GM19467 (cell line): ENCODE data around the gene CLECL1.
"Not testable (repeated sequence)": the region's sequence is repeated elsewhere in the genome, so short reads cannot be mapped to it uniquely, and the experiment has no call there.

Experiments
- ATAC-seq: cut with Tn5 transposase; IDR thresholded peaks from one replicate; pipeline ENCODE4 v1.9.1; 2021; ENCODE audit warnings: mild to moderate bottlenecking, moderate library complexity; ENCODE audit not compliant: unreplicated experiment

CLECL1 gene

DNA sequence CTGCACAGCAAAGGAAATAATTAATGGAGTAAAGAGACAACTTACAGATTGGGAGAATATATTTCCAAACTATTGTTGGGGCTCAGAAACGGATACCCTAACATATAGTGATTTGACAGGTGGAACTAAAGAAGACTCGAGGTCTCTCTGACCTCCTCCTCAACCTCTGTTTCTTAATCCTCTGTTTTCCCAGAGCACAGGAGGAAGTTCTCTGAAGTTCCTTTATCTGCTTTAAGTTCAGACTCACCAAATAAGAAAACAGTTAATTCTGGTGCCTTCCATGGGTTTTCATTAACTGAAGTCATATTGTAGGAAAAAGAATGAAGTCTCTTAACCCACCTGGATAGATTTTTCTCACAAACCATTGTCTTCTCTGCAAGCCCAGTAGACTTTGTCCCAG lies 34.2 kb downstream of the CLECL1 start:
- no peak for ATAC-seq

DNA sequence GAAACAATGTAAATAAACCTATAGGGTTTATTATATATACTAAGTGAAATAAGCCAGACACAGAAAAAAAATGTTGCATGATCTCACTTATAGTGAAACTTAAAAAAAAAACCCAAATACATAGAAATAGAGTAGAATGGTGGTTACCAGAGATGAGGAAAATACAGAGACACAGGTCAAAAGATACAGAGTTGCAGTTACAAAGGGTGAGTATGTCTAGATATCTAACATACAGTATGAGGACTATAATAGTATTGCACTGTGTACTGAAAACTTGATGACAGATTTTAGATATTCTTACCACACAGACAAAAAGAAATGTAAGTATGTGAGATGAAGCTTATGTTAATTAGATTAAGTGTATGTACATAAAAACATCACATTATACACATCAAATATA lies 35.3 kb downstream of the CLECL1 start:
- no peak for ATAC-seq

DNA sequence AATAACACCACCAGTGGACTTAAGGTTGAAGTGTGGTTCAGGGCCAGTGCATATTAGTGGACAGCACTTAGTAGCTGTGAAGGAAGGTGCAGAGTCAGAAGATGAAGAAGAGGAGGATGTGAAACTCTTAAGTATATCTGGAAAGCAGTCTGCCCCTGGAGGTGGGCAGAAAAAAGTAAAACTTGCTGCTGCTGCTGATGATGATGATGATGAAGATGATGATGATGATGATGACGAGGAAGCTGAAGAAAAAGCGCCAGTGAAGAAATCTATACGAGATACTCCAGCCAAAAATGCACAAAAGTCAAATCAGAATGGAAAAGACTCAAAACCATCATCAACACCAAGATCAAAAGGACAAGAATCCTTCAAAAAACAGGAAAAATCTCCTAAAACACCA lies 37.2 kb downstream of the CLECL1 start:
- ATAC-seq, result not testable (repeated sequence)

DNA sequence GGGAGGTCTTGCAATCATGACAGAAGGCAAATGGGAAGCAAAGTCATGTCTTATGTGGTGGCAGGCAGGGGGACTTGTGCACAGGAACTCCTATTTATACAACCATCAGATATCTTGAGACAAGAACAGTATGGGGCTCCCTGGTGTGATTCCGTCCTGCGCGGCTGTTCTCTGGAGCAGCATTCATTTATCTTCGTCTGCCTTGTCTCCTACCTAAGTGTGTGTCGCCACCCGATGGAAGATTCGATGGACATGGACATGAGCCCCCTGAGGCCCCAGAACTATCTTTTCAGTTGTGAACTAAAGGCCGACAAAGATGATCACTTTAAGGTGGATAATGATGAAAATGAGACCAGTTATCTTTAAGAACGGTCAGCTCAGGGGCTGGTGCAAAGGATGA lies 37.7 kb downstream of the CLECL1 start:
- not testable (repeated sequence) for ATAC-seq

DNA sequence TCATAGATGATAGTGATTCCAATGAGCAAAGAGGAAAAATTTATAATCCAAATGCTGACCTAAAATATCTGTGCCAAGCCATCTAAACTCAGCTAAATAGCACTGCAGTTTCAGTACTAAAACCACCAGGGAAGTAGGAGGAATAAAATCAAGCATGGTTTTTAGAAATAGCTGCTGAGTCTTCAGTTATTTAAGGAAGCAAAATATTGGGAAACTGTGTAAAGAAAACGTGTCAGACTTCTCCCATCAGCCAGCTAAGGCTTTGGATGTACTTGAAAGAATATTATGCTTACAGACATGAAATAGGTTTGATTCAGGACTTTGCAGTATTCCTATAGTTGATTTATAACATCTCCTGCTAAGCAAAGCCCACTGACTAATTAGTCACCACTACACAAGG lies 38.7 kb downstream of the CLECL1 start:
- no peak for ATAC-seq

DNA sequence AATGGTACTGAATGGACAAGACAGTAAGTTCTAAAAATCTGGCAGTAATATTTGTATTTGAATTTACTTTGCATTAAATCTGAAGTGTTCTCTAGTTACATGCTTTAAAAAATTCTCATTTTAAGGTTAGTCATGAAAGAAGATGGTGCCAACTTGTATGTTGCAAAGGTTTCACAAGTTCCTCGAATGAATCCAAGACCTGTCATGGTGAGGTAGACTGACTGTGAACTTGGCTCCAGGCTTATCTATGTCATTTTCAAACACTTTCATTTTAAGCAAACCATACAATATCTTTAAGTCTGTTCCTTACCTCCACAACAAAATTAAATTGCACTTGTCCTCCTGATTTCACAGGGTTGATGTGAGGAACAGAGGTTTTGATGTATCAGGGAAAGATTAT lies 40.0 kb downstream of the CLECL1 start:
- no peak for ATAC-seq

DNA sequence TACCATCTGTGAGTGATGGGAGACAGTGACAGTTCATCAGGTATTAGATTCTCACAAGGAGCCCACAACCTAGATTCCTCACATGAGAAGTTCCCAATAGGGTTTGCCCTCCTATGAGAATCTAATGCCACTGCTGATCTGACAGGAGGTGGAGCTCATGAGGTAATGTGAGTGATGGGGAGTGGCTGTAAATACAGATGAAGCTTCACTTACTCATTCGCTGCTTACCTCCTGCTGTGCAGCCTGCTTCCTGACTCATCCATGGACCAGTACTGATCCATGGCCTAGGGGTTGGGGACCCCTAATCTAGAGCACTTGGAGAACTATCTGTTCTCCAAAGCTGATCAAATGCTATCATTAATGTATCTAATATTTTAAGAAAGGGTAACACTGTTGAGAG lies 45.7 kb downstream of the CLECL1 start:
- no peak for ATAC-seq

DNA sequence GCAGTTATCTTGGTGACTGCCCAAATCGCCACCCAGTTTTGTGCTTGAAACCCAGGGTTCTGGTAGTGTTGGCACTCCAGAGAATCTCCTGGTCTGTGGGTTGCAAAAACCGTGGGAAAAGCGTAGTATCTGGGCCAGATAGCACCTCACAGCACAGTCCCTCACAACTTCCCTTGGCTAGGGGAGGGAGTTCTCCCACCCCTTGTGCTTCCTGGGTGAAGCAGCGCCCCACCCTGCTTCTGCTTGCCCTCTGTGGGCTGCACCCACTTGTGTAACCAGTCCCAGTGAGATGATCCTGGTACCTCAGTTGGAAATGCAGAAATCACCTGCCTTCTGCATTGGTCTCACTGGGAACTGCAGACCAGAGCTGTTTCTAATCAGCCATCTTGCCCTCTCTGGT lies 47.0 kb downstream of the CLECL1 start:
- no peak for ATAC-seq

DNA sequence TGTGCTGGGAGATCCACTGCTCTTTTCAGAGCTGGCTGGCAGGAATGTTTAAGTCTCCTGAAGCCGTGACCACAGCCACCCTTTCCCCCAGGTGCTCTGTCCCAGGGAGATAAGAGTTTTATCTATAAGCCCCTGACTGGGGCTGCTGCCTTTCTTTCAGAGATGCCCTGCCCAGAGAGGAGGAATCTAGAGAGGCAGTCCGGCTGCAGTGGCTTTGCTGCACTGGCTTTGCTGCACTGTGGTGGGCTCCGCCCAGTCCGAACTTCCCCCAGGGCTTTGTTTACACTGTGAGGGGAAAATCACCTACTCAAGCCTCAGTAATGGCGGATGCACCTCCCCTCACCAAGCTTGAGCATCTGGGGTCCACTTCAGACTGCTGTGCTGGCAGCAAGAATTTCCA lies 47.5 kb downstream of the CLECL1 start:
- ATAC-seq, result not testable (repeated sequence)

DNA sequence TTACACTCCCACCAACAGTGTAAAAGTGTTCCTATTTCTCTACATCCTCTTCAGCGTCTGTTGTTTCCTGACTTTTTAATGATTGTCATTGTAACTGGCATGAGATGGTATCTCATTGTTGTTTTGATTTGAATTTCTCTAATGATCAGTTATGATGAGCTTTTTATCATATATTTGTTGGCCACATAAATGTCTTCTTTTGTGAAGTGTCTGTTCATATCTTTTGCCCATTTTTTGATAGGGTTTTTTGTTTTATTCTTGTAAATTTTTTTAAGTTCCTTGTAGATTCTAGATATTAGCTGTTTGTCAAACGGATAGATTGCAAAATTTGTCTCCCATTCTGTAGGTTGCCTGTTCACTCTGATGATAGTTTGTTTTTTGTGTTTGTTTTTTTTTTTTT lies 49.9 kb downstream of the CLECL1 start:
- ATAC-seq, result not testable (repeated sequence)

DNA sequence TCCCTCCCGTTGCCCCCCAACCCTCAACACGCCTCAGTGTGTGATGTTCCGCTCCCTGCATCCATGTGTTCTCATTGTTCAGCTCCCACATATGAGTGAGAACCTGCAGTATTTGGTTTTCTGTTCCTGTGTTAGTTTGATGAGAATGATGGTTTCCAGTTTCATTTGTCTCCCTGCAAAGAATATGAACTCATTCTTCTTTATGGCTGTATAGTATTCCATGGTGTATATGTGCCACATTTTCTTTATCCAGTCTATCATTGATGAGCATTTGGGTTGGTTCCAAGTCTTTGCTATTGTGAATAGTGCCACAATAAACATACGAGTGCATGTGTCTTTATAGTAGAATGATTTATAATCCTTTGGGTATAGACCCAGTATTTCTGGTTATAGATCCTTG lies 50.4 kb downstream of the CLECL1 start:
- ATAC-seq, result not testable (repeated sequence)

DNA sequence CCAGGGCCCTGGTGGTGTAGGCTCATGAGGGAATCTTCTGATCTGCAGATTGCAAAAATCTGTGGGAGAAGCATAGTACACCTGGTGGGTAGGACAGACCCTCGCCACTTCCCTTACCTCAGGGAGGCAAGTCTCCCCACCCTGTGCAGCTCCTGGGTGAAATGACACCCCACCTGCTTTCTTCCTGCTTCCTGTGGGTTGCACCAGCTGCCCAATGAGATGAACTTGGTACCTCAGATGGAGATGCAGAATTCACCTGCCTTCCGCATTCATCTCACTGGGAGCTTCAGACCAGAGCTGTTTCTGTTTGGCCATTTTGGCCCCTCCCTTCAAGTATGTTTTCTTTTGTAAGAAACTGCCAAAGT lies 58.7 kb downstream of the CLECL1 start:
- no peak for ATAC-seq

DNA sequence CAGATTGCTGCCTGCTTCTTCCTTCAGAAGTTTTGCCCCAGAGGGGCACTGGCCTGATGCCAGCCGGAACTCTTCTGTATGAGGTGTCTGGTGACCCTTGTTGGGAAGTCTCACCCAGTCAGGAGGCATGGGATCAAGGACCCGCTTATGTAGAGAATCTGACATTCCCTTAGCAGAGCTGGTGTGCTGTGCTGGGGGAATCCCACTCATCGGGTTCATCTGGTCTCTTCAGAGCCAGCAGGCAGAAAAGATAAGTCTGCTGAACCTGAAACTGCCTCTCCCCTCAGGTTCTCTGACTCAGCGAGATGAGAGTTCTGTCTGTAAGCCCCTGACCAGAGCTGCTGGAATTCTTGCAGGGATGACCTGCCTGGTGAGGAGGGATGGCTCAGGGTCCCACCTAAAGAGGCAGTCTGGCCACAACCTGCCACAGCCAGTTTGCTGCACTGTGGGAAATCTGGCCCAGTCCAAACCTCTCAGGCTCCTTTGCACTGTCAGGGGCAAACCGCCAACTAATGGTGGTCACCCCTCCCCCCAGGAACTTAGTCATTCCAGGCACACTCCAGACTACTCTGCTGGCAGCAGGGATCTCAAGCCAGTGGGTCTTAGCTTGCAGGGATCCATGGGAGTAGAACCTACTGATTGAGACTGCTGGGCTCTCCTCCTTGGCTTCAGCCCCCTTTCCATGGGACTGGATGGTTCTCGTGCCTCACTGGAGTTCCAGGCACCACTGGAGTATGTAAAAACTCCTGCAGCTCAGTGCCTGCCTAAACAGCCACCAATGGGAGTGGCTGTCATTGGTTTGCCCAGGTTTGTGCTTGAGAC lies 59.3 kb downstream of the CLECL1 start:
- no peak for ATAC-seq
